ENCODE measurements around the gene GNG13. TPM values are rescaled to one million over a fixed set of nuclear protein-coding genes. Genes with fewer than 3 reads are reported as not detected.
"Not testable (repeated sequence)": the region's sequence is repeated elsewhere in the genome, so short reads cannot be mapped to it uniquely, and the experiment has no call there.

GNG13 gene
- total RNA-seq, 2 donors from 2014 or later, result not detected

- H3K36me3 ChIP-seq, result no peaks in the 10 kb centered on the region
- H3K9me3 ChIP-seq, result no peaks in the 10 kb centered on the region
- TF ChIP-seq, protein P1, sequence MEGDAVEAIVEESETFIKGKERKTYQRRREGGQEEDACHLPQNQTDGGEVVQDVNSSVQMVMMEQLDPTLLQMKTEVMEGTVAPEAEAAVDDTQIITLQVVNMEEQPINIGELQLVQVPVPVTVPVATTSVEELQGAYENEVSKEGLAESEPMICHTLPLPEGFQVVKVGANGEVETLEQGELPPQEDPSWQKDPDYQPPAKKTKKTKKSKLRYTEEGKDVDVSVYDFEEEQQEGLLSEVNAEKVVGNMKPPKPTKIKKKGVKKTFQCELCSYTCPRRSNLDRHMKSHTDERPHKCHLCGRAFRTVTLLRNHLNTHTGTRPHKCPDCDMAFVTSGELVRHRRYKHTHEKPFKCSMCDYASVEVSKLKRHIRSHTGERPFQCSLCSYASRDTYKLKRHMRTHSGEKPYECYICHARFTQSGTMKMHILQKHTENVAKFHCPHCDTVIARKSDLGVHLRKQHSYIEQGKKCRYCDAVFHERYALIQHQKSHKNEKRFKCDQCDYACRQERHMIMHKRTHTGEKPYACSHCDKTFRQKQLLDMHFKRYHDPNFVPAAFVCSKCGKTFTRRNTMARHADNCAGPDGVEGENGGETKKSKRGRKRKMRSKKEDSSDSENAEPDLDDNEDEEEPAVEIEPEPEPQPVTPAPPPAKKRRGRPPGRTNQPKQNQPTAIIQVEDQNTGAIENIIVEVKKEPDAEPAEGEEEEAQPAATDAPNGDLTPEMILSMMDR (IDR thresholded peaks at IDR 0.05), result no peak
- no peak overlapping the region for H3K4me3 ChIP-seq
- no peak overlapping the region for H3K27ac ChIP-seq
- no peaks in the 10 kb centered on the region for H3K4me1 ChIP-seq (ENCODE audit: control insufficient read depth in 1 of 2, low read depth in 2 of 2)
- no peak for DNase-seq (ENCODE audit: low spot score)
- H3K27me3 ChIP-seq (replicated peaks; ENCODE audit: insufficient read depth), result no peaks in the 10 kb centered on the region
- no peak for ATAC-seq (ENCODE audit: insufficient number of reproducible peaks, low FRiP score, low read depth)
Observed at GRCh38 chr16:778909-779527, 21.5 kb downstream of the GNG13 start.

- Histone ChIP-seq H3K9me3 (no peaks in the 10 kb centered on the region), H3K27me3 (replicated peaks; ENCODE audit: insufficient read depth) (no peaks in the 10 kb centered on the region), H3K36me3 (no peaks in the 10 kb centered on the region), H3K4me1 (ENCODE audit: control insufficient read depth in 1 of 2, low read depth in 2 of 2) (no peaks in the 10 kb centered on the region), H3K27ac (no peak overlapping the region), H3K4me3 (no peak overlapping the region)
- ATAC-seq (ENCODE audit: insufficient number of reproducible peaks, low FRiP score, low read depth) (no peak), DNase-seq (ENCODE audit: low spot score) (no peak)
- TF ChIP-seq, protein P1 (IDR thresholded peaks at IDR 0.05), result no peak
Observed at GRCh38 chr16:778447-778846, 22.1 kb downstream of the GNG13 start.

- Histone ChIP-seq H3K27me3 (replicated peaks; ENCODE audit: insufficient read depth) (no peaks in the 10 kb centered on the region), H3K4me1 (ENCODE audit: control insufficient read depth in 1 of 2, low read depth in 2 of 2) (no peaks in the 10 kb centered on the region), H3K9me3 (no peaks in the 10 kb centered on the region), H3K27ac (no peak overlapping the region), H3K4me3 (no peak overlapping the region), H3K36me3 (no peaks in the 10 kb centered on the region)
- ATAC-seq (ENCODE audit: insufficient number of reproducible peaks, low FRiP score, low read depth) (no peak), DNase-seq (ENCODE audit: low spot score) (no peak)
- TF ChIP-seq, protein P1 (IDR thresholded peaks at IDR 0.05), result no peak
Observed at GRCh38 chr16:777826-778225, 22.7 kb downstream of the GNG13 start.

GRCh38 chr16:776824-777223 lies 23.7 kb downstream of the GNG13 start:
- TF ChIP-seq, protein P1 (IDR thresholded peaks at IDR 0.05), result no peak
- Histone ChIP-seq H3K4me3 (no peak overlapping the region), H3K9me3 (no peaks in the 10 kb centered on the region), H3K27ac (no peak overlapping the region), H3K4me1 (ENCODE audit: control insufficient read depth in 1 of 2, low read depth in 2 of 2) (no peaks in the 10 kb centered on the region), H3K36me3 (no peaks in the 10 kb centered on the region), H3K27me3 (replicated peaks; ENCODE audit: insufficient read depth) (no peaks in the 10 kb centered on the region)
- DNase-seq (ENCODE audit: low spot score) (no peak), ATAC-seq (ENCODE audit: insufficient number of reproducible peaks, low FRiP score, low read depth) (no peak)

DNA sequence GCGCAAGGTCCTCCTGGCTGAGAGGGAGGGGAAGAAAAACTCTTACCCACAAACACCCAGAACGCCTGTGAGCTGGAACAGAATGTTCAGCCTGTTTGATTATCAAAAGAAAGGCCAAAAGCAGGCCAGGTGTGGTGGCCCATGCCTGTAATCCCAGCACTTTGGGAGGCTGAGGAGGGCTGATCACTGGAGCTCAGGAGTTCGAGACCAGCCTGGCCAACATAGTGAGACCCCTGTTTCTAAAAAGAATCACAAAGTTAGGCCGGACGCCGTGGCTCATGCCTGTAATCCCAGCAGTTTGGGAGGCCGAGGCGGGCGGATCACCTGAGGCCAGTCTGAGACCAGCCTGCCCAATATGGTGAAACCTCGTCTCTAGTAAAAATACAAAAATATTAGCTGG lies 24.2 kb downstream of the GNG13 start:
- not testable (repeated sequence) for H3K27me3 ChIP-seq (replicated peaks; ENCODE audit: insufficient read depth); ATAC-seq (ENCODE audit: insufficient number of reproducible peaks, low FRiP score, low read depth); H3K4me3 ChIP-seq

GRCh38 chr16:775236-775796 lies 25.2 kb downstream of the GNG13 start:
- H3K4me1 ChIP-seq (ENCODE audit: control insufficient read depth in 1 of 2, low read depth in 2 of 2), result no peaks in the 10 kb centered on the region
- H3K9me3 ChIP-seq, result no peaks in the 10 kb centered on the region
- no peaks in the 10 kb centered on the region for H3K27me3 ChIP-seq (replicated peaks; ENCODE audit: insufficient read depth)
- no peaks in the 10 kb centered on the region for H3K36me3 ChIP-seq
- ATAC-seq (ENCODE audit: insufficient number of reproducible peaks, low FRiP score, low read depth), result no peak
- no peak for DNase-seq (ENCODE audit: low spot score)
- no peak overlapping the region for H3K4me3 ChIP-seq
- no peak overlapping the region for H3K27ac ChIP-seq
- TF ChIP-seq, protein P1 (IDR thresholded peaks at IDR 0.05), result no peak

More for the DNA sequence above, 24.2 kb downstream of the GNG13 start:
- H3K27ac ChIP-seq; H3K4me1 ChIP-seq (ENCODE audit: control insufficient read depth in 1 of 2, low read depth in 2 of 2); DNase-seq (ENCODE audit: low spot score); H3K9me3 ChIP-seq; H3K36me3 ChIP-seq: not testable (repeated sequence)

Data from thoracic aorta (tissue), 2 donors.